ENCODE results near the gene KRT34.

The KRT34 gene

GRCh38 chr17:41328207-41328606, 53.9 kb downstream of the KRT34 start:
- no peak for FAIRE-seq

Data from TTC549 (cell line).